ENCODE data around the gene KRTAP12-2. TPM values are rescaled to one million over a fixed set of nuclear protein-coding genes. Genes with fewer than 3 reads are reported as not detected.
"Not testable (repeated sequence)": the region's sequence is repeated elsewhere in the genome, so short reads cannot be mapped to it uniquely, and the experiment has no call there.

Gene KRTAP12-2
- total RNA-seq, 3 donors from 2014 or later = not detected

GRCh38 chr21:44643741-44644310, 22.9 kb downstream of the KRTAP12-2 start:
- DNase-seq = no peak
- no peak for ATAC-seq
- intact Hi-C loops (cut with DNase I, micrococcal nuclease) = no loop called here
- Histone ChIP-seq H3K4me1 (ENCODE audit: low read depth) (no peaks in the 10 kb centered on the region), H3K4me3 (no peak overlapping the region), H3K9me3 (peaks cover 3% of the 10 kb centered on the region), H3K36me3 (ENCODE audit: low read depth) (no peaks in the 10 kb centered on the region)
- TF ChIP-seq CTCF (IDR thresholded peaks at IDR 0.05) = no peak

GRCh38 chr21:44640761-44641160, 26.0 kb downstream of the KRTAP12-2 start:
- no peak for TF ChIP-seq CTCF (IDR thresholded peaks at IDR 0.05)
- intact Hi-C loops (cut with DNase I, micrococcal nuclease) = no loop called here
- no peak for ATAC-seq
- no peaks in the 10 kb centered on the region for H3K4me1 ChIP-seq (ENCODE audit: low read depth)
- no peak for DNase-seq
- H3K36me3 ChIP-seq (ENCODE audit: low read depth) = no peaks in the 10 kb centered on the region
- H3K4me3 ChIP-seq = no peak overlapping the region
- H3K9me3 ChIP-seq = peaks cover 3% of the 10 kb centered on the region

- intact Hi-C loops (cut with DNase I, micrococcal nuclease) = no loop called here
- Histone ChIP-seq H3K36me3 (ENCODE audit: low read depth) (no peaks in the 10 kb centered on the region), H3K9me3 (no peaks in the 10 kb centered on the region), H3K4me3 (no peak overlapping the region), H3K4me1 (ENCODE audit: low read depth) (no peaks in the 10 kb centered on the region)
- no peak for ATAC-seq
- TF ChIP-seq CTCF (IDR thresholded peaks at IDR 0.05) = no peak
- no peak for DNase-seq
These were observed 27.4 kb downstream of the KRTAP12-2 start for GRCh38 chr21:44639331-44639655.

GRCh38 chr21:44638506-44639330, 28.0 kb downstream of the KRTAP12-2 start:
- H3K4me3 ChIP-seq; H3K36me3 ChIP-seq (ENCODE audit: low read depth); DNase-seq; H3K4me1 ChIP-seq (ENCODE audit: low read depth); ATAC-seq; intact Hi-C loops (cut with DNase I, micrococcal nuclease); H3K9me3 ChIP-seq: not testable (repeated sequence)

- ATAC-seq; DNase-seq; intact Hi-C loops (cut with DNase I, micrococcal nuclease); H3K4me1 ChIP-seq (ENCODE audit: low read depth); H3K36me3 ChIP-seq (ENCODE audit: low read depth); H3K9me3 ChIP-seq; H3K4me3 ChIP-seq: not testable (repeated sequence)
These were observed 28.8 kb downstream of the KRTAP12-2 start for GRCh38 chr21:44637851-44638348.

- no peak for TF ChIP-seq CTCF (IDR thresholded peaks at IDR 0.05)
- DNase-seq (no peak), ATAC-seq (no peak)
- no peak within 1 kb of the TSS for H3K4me3 ChIP-seq
- no peaks in the 10 kb centered on the region for H3K36me3 ChIP-seq (ENCODE audit: low read depth)
- intact Hi-C loops (cut with DNase I, micrococcal nuclease) = no loop called here
- H3K9me3 ChIP-seq = peaks cover 4% of the 10 kb centered on the region
- no peaks in the 10 kb centered on the region for H3K4me1 ChIP-seq (ENCODE audit: low read depth)
These were observed 29.5 kb downstream of the KRTAP12-2 start, which contains the start of gene KRTAP10-10 for GRCh38 chr21:44637018-44637850. Gene KRTAP10-10, plus strand, starts transcription at chr21:44637356. Its CDS starts 62 bp downstream, at chr21:44637418.
